ENCODE results near the gene NFILZ. TPM values are rescaled to one million over a fixed set of nuclear protein-coding genes. Genes with fewer than 3 reads are reported as not detected.
"Not testable (repeated sequence)": the region's sequence is repeated elsewhere in the genome, so short reads cannot be mapped to it uniquely, and the experiment has no call there.

Gene NFILZ
- total RNA-seq, 2 donors from 2014 or later: not detected

DNA sequence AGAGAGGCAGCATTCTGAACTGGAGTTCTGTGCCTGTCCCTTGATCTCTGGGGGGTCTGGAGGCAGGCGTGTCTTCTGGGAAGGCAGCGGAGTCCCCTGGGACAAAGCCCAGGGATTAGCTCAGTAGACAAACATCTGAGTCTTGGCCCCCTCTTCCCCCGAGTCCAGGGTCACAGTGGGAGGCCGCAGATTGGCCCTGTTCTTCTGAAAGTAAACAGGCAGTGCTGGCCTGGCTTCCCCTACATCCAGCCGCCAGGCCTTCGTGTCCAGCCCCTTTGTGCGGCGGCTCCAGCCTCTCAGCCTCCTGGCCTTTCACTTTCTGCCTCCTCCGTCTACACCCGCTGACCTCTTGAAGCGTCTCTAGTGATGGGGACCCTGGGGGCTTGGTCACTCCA is 989 bp downstream of the NFILZ start:
- Mint-ChIP-seq H3K27me3 (ENCODE audit: insufficient read depth) (no peaks in the 10 kb centered on the region), H3K27ac (no peak overlapping the region), H3K4me1 (peaks cover 10% of the 10 kb centered on the region), H3K4me3 (no peak overlapping the region), H3K9me3 (no peaks in the 10 kb centered on the region), H3K36me3 (ENCODE audit: low read depth) (no peaks in the 10 kb centered on the region)
- no peak overlapping the region for H3K9ac ChIP-seq (ENCODE audit: extremely low read depth, low read length, poor library complexity, severe bottlenecking)
- no peaks in the 10 kb centered on the region for H3K27me3 ChIP-seq (ENCODE audit: control insufficient read depth, insufficient read depth, low read length, poor library complexity, severe bottlenecking)
- no peaks in the 10 kb centered on the region for H3K36me3 ChIP-seq (ENCODE audit: control insufficient read depth, insufficient read depth, low read length)
- peak overlapping the region; percentile 53 for H3K27ac ChIP-seq (ENCODE audit: low read depth, low read length)
- H3K4me3 ChIP-seq (ENCODE audit: low read length): no peak overlapping the region
- WGBS, 2 experiments (ENCODE audit: insufficient coverage in 1 of 2, insufficient read length in 1 of 2): 23 to 67% methylated on average over 3 to 11 of the region's 11 CpGs
- peaks cover 2% of the 10 kb centered on the region for H3K4me1 ChIP-seq (ENCODE audit: control insufficient read depth, insufficient read depth, low read length)
- H3K9me3 ChIP-seq (ENCODE audit: control insufficient read depth, low read length): no peaks in the 10 kb centered on the region
- peak; percentile 72 for DNase-seq
- TF ChIP-seq, protein P1, sequence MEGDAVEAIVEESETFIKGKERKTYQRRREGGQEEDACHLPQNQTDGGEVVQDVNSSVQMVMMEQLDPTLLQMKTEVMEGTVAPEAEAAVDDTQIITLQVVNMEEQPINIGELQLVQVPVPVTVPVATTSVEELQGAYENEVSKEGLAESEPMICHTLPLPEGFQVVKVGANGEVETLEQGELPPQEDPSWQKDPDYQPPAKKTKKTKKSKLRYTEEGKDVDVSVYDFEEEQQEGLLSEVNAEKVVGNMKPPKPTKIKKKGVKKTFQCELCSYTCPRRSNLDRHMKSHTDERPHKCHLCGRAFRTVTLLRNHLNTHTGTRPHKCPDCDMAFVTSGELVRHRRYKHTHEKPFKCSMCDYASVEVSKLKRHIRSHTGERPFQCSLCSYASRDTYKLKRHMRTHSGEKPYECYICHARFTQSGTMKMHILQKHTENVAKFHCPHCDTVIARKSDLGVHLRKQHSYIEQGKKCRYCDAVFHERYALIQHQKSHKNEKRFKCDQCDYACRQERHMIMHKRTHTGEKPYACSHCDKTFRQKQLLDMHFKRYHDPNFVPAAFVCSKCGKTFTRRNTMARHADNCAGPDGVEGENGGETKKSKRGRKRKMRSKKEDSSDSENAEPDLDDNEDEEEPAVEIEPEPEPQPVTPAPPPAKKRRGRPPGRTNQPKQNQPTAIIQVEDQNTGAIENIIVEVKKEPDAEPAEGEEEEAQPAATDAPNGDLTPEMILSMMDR (conservative IDR thresholded peaks at IDR 0.05): no peak

DNA sequence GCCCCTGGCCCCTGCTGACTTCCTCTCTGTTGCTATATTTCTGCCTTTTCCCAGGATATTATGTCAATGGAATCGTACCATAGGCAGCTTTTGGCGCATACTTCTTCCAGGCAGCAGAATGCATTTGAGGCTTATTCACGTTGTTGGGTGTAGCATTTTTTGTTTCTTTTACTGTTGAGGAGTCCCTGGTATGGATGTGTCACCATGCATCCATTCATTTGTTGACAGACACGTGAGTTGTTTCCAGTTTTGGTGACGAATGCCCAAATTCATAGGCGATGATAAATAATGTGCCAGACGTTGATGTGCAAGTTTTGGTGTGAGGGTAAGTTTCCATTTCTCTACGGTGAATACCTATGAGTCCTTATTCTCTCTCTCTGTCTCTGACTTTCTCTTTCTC is 5.0 kb downstream of the NFILZ start:
- H3K4me3 Mint-ChIP-seq: no peak overlapping the region
- Histone ChIP-seq H3K27me3 (ENCODE audit: control insufficient read depth, insufficient read depth, low read length, poor library complexity, severe bottlenecking) (no peaks in the 10 kb centered on the region), H3K27ac (ENCODE audit: low read depth, low read length) (no peak overlapping the region), H3K4me3 (ENCODE audit: low read length) (no peak overlapping the region), H3K36me3 (ENCODE audit: control insufficient read depth, insufficient read depth, low read length) (no peaks in the 10 kb centered on the region), H3K4me1 (ENCODE audit: control insufficient read depth, insufficient read depth, low read length) (peaks cover 2% of the 10 kb centered on the region), H3K9me3 (ENCODE audit: control insufficient read depth, low read length) (no peaks in the 10 kb centered on the region), H3K9ac (ENCODE audit: extremely low read depth, low read length, poor library complexity, severe bottlenecking) (no peak overlapping the region)
- TF ChIP-seq, protein P1 (conservative IDR thresholded peaks at IDR 0.05): no peak
- H3K4me1 Mint-ChIP-seq: peaks cover 19% of the 10 kb centered on the region
- 91 to 97% methylated on average over 5 to 7 of the region's 8 CpGs for WGBS, 2 experiments (ENCODE audit: insufficient coverage in 1 of 2, insufficient read length in 1 of 2)
- peaks cover 2% of the 10 kb centered on the region for H3K9me3 Mint-ChIP-seq
- H3K36me3 Mint-ChIP-seq (ENCODE audit: low read depth): no peaks in the 10 kb centered on the region
- H3K27me3 Mint-ChIP-seq (ENCODE audit: insufficient read depth): no peaks in the 10 kb centered on the region
- H3K27ac Mint-ChIP-seq: no peak overlapping the region
- DNase-seq: no peak

DNA sequence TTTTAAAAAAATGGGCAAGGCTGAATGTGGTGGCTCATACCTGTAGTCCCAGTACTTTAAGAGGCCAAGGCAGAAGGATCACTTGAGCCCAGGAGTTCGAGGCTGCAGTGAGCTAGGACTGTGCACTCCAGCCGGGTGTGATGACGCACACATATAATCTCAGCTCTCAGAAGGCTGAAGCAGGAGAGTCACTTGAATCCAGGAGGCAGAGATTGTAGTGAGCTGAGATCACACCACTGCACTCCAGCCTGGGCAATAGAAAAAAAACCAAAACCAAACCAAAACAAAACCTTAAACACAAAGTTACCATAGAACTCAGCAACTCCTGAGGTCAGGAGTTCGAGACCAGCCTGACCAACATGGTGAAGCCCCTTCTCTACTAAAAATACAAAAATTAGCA is 6.6 kb downstream of the NFILZ start:
- DNase-seq; H3K4me3 ChIP-seq (ENCODE audit: low read length); H3K27me3 ChIP-seq (ENCODE audit: control insufficient read depth, insufficient read depth, low read length, poor library complexity, severe bottlenecking); H3K27ac Mint-ChIP-seq; H3K4me3 Mint-ChIP-seq; H3K9me3 Mint-ChIP-seq; H3K4me1 ChIP-seq (ENCODE audit: control insufficient read depth, insufficient read depth, low read length); H3K36me3 Mint-ChIP-seq (ENCODE audit: low read depth); H3K36me3 ChIP-seq (ENCODE audit: control insufficient read depth, insufficient read depth, low read length); H3K9me3 ChIP-seq (ENCODE audit: control insufficient read depth, low read length); H3K9ac ChIP-seq (ENCODE audit: extremely low read depth, low read length, poor library complexity, severe bottlenecking); H3K27me3 Mint-ChIP-seq (ENCODE audit: insufficient read depth); H3K27ac ChIP-seq (ENCODE audit: low read depth, low read length): not testable (repeated sequence)
- peaks cover 10% of the 10 kb centered on the region for H3K4me1 Mint-ChIP-seq
- WGBS, 2 experiments (ENCODE audit: insufficient coverage in 1 of 2, insufficient read length in 1 of 2): 79 to 90% methylated on average over 4 of the region's 4 CpGs

DNA sequence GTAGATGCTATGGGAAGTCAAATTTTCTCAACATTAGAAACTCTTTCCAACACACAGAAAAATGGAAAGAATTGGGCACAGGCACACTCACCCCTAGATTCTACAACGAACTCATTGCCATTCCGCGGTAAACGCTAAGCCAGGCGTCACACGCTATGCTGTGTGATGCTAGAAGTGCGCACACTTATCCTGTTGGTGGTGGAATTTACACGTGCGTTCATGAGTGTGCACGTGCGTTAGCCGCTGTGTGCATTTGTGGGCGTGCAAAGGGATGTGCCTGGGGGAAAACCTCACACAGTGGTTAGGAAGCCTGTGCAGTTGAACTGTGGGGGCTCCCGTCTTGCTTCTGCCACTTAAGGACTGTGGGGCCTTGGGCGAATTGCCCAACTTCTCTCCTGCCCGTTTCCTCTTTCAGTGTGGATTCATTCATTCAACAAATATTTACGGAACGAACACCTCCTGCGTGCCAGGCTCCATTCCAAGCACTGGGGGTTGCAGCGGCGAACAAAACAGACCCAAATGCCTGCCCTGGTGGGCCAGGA is 7.7 kb downstream of the NFILZ start:
- TF ChIP-seq, protein P1 (conservative IDR thresholded peaks at IDR 0.05): no peak
- Histone ChIP-seq H3K27ac (ENCODE audit: low read depth, low read length) (no peak overlapping the region), H3K36me3 (ENCODE audit: control insufficient read depth, insufficient read depth, low read length) (no peaks in the 10 kb centered on the region), H3K4me1 (ENCODE audit: control insufficient read depth, insufficient read depth, low read length) (no peaks in the 10 kb centered on the region), H3K9ac (ENCODE audit: extremely low read depth, low read length, poor library complexity, severe bottlenecking) (no peak overlapping the region), H3K4me3 (ENCODE audit: low read length) (no peak overlapping the region), H3K27me3 (ENCODE audit: control insufficient read depth, insufficient read depth, low read length, poor library complexity, severe bottlenecking) (no peaks in the 10 kb centered on the region), H3K9me3 (ENCODE audit: control insufficient read depth, low read length) (no peaks in the 10 kb centered on the region)
- no peak overlapping the region for H3K4me3 Mint-ChIP-seq
- H3K27ac Mint-ChIP-seq: no peak overlapping the region
- no peak for DNase-seq
- H3K9me3 Mint-ChIP-seq: peaks cover 9% of the 10 kb centered on the region
- H3K4me1 Mint-ChIP-seq: peaks cover 10% of the 10 kb centered on the region
- WGBS, 2 experiments (ENCODE audit: insufficient coverage in 1 of 2, insufficient read length in 1 of 2): 93 to 95% methylated on average over 21 of the region's 21 CpGs
- no peaks in the 10 kb centered on the region for H3K27me3 Mint-ChIP-seq (ENCODE audit: insufficient read depth)
- no peaks in the 10 kb centered on the region for H3K36me3 Mint-ChIP-seq (ENCODE audit: low read depth)
